T-helper 17 cell (primary cell): ENCODE data around the gene GSTA1. TPM values are rescaled to one million over a fixed set of nuclear protein-coding genes. Genes with fewer than 3 reads are reported as not detected.
"Not testable (repeated sequence)": the region's sequence is repeated elsewhere in the genome, so short reads cannot be mapped to it uniquely, and the experiment has no call there.

Source experiments
- ATAC-seq: fragments of 150-1000 bp; cut with Tn5 transposase; 2 replicates; pipeline ENCODE4 v1.10.0; 2021; ENCODE audit warnings: mild to moderate bottlenecking, moderate library complexity
- DNase-seq, 3 donors: peaks; one replicate each; pipeline versions ENCODE4 v3.0.0 to v3.0.0-alpha.2; 2020 to 2021
- H3K9me3 ChIP-seq: one replicate; pipeline ENCODE4 v1.7.0; 2013; ENCODE audit warnings: low read length, mild to moderate bottlenecking; ENCODE audit not compliant: control insufficient read depth, poor library complexity, severe bottlenecking
- H3K27ac Mint-ChIP-seq: one replicate; pipeline ENCODE4 v1.8.0; 2022; ENCODE audit warnings: mild to moderate bottlenecking, moderate library complexity, mixed read lengths
- H3K27me3 Mint-ChIP-seq: one replicate; pipeline ENCODE4 v1.8.0; 2022; ENCODE audit warnings: mixed read lengths
- H3K36me3 Mint-ChIP-seq: one replicate; pipeline ENCODE4 v1.8.0; 2022; ENCODE audit warnings: low read depth, mixed read lengths
- H3K4me1 Mint-ChIP-seq: one replicate; pipeline ENCODE4 v1.8.0; 2022; ENCODE audit warnings: mild to moderate bottlenecking, mixed read lengths
- H3K4me3 Mint-ChIP-seq: one replicate; pipeline ENCODE4 v1.8.0; 2022; ENCODE audit warnings: mild to moderate bottlenecking, moderate library complexity, mixed read lengths
- total RNA-seq, 4 donors: library from RNA in 2 of 4; stranded (reverse) in 2 of 4; gene quantifications; one replicate each; pipeline ENCODE4 v1.2.3 and lab custom pipeline; 2022 to 2026

GSTA1 gene
- total RNA-seq, 2 donors from 2014 or later = 0.63 TPM; not detected in 1

DNA sequence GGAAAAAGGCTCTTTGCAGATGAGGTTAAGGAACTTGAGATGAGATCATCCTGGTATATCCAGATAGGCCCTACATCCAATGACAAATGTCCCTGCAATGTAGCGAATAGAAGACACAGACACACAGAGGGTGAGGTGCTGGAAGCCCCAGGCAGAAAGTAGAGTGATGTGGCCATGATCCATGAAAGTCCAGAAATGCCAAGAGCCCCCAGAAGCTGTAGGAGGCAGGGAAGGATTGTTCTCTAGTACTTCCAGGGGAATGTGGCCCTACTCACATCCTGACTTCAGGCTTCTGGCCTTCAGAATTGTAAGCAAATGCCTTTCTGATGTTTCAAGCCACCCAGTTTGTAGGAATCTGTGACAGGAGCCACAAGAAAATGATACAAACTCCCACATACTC, 14.0 kb downstream of the GSTA1 start:
- H3K27ac Mint-ChIP-seq, H3K4me1 Mint-ChIP-seq, DNase-seq, ATAC-seq, H3K36me3 Mint-ChIP-seq, H3K9me3 ChIP-seq, H3K4me3 Mint-ChIP-seq: not testable (repeated sequence)
- peaks cover 34% of the 10 kb centered on the region for H3K27me3 Mint-ChIP-seq

DNA sequence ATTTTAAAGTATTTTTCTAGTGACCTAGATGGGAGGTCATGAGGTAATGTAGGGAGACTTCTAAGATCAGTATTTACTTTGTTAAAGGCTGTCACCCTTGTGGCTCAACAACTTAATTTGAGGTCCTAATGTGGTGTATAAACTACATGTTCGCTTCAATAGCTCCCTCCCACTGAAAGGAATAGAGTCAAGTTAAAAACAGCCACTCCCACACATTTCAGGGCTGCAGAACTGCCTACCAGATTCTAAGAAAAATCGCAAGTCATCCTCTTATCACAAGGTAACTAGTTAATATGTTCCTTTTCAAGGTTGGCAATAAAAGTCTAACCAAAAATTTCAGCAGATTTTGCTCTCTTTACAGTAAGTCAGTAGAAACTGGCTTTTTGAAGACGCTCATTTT, 15.1 kb downstream of the GSTA1 start:
- peaks cover 38% of the 10 kb centered on the region for H3K27me3 Mint-ChIP-seq
- ATAC-seq (no peak), DNase-seq (no peak)
- H3K4me1 Mint-ChIP-seq = no peaks in the 10 kb centered on the region
- H3K9me3 ChIP-seq = no peaks in the 10 kb centered on the region
- H3K4me3 Mint-ChIP-seq = no peak overlapping the region
- H3K36me3 Mint-ChIP-seq = no peaks in the 10 kb centered on the region
- no peak overlapping the region for H3K27ac Mint-ChIP-seq

- H3K9me3 ChIP-seq = no peaks in the 10 kb centered on the region
- Mint-ChIP-seq H3K4me3 (no peak overlapping the region), H3K36me3 (no peaks in the 10 kb centered on the region), H3K4me1 (no peaks in the 10 kb centered on the region), H3K27ac (no peak overlapping the region), H3K27me3 (peaks cover 38% of the 10 kb centered on the region)
- ATAC-seq = no peak
- no peak for DNase-seq
Measured at GRCh38 chr6:52787917-52788316, 15.7 kb downstream of the GSTA1 start.

- DNase-seq (no peak), ATAC-seq (no peak)
- no peak overlapping the region for H3K4me3 Mint-ChIP-seq
- peaks cover 39% of the 10 kb centered on the region for H3K27me3 Mint-ChIP-seq
- H3K27ac Mint-ChIP-seq = no peak overlapping the region
- no peaks in the 10 kb centered on the region for H3K4me1 Mint-ChIP-seq
- no peaks in the 10 kb centered on the region for H3K36me3 Mint-ChIP-seq
- H3K9me3 ChIP-seq = no peaks in the 10 kb centered on the region
Measured at GRCh38 chr6:52786249-52786956, 17.2 kb downstream of the GSTA1 start.

GRCh38 chr6:52782696-52783274, 20.8 kb downstream of the GSTA1 start:
- H3K36me3 Mint-ChIP-seq, H3K27ac Mint-ChIP-seq, ATAC-seq, H3K4me1 Mint-ChIP-seq, H3K4me3 Mint-ChIP-seq, DNase-seq, H3K9me3 ChIP-seq: not testable (repeated sequence)
- H3K27me3 Mint-ChIP-seq = peaks cover 49% of the 10 kb centered on the region

- not testable (repeated sequence) for H3K9me3 ChIP-seq, ATAC-seq, H3K4me3 Mint-ChIP-seq, H3K36me3 Mint-ChIP-seq, H3K4me1 Mint-ChIP-seq, DNase-seq, H3K27ac Mint-ChIP-seq
- peaks cover 52% of the 10 kb centered on the region for H3K27me3 Mint-ChIP-seq
Measured at GRCh38 chr6:52782209-52782608, 21.4 kb downstream of the GSTA1 start.

DNA sequence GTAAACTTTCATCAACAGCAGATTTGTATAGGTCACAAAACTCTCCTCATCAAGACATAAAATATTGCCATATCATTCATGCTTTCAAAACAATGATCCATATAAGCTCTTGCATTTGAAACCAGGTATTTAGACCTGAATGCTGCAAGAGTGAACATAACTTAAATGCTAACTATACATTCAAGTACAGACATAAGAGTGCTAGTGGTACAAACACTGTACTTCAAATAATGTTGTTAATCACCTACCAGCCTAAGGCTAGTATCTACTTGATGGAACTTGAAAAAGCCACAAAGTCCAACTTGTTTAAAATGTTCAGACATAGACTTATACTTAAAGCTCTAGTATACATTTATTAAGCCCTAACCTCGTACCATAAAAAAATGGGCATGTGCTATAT, 24.4 kb downstream of the GSTA1 start:
- H3K9me3 ChIP-seq = no peaks in the 10 kb centered on the region
- H3K27ac Mint-ChIP-seq = no peak overlapping the region
- DNase-seq = no peak
- ATAC-seq = no peak
- peaks cover 50% of the 10 kb centered on the region for H3K27me3 Mint-ChIP-seq
- H3K4me1 Mint-ChIP-seq = no peaks in the 10 kb centered on the region
- no peak overlapping the region for H3K4me3 Mint-ChIP-seq
- no peaks in the 10 kb centered on the region for H3K36me3 Mint-ChIP-seq

GRCh38 chr6:52776711-52777351, 26.8 kb downstream of the GSTA1 start:
- ATAC-seq, H3K4me3 Mint-ChIP-seq, H3K4me1 Mint-ChIP-seq, H3K9me3 ChIP-seq, H3K36me3 Mint-ChIP-seq, H3K27ac Mint-ChIP-seq, DNase-seq: not testable (repeated sequence)
- H3K27me3 Mint-ChIP-seq = peaks cover 51% of the 10 kb centered on the region

- H3K4me3 Mint-ChIP-seq, ATAC-seq, H3K9me3 ChIP-seq, H3K36me3 Mint-ChIP-seq, DNase-seq, H3K27ac Mint-ChIP-seq, H3K4me1 Mint-ChIP-seq, H3K27me3 Mint-ChIP-seq: not testable (repeated sequence)
Measured at GRCh38 chr6:52769399-52769798, 34.2 kb downstream of the GSTA1 start.

DNA sequence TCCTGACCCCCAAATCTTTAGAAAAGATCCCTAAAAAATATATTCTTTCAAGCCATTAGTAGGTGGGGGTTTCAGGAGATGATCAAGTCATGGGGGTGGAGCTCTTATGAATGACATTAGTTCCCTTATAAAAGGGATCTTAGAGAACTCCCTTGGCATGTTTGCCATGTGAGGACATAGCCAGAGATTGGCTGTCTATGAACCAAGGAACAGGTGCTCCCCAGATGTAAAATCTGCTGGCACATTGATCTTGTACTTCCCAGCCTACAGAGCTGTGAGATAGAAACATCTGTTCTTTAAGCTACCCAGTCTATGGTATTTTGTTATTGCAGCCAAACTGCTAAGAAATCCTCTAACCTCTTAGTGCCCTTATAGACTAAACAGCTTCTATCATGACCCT, 36.0 kb downstream of the GSTA1 start:
- not testable (repeated sequence) for H3K4me1 Mint-ChIP-seq, H3K9me3 ChIP-seq, H3K36me3 Mint-ChIP-seq, H3K4me3 Mint-ChIP-seq, H3K27ac Mint-ChIP-seq, ATAC-seq, DNase-seq
- H3K27me3 Mint-ChIP-seq = peaks cover 11% of the 10 kb centered on the region

DNA sequence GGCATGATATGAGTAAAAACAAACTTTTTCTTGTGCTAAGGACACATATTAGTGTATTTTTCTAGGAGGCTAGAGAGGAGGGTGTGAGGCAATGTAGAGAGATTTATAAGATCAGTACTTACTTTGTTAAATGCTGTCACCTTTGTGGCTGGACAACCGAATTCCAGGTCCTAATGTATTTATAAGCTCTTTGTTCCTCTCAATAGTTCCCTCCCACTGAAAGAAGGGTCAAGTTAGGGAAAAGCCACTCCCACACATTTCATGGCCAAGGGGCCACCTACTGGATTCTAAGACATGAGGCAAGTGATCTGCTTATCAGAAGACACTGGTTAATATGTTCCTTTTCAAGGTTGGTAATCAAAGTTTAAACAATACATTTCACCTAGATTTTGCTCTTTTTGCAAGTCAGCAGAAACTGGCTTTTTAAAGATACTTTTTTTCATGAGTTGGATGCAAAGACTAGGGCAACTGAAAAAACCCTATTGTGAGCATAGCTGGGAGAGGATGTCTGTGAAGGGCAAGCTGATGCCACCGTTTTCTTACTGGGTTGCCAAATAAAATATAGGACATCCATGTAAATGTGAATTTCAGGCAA, 40.2 kb downstream of the GSTA1 start, which contains the start of gene GSTA2:
Gene GSTA2 (minus strand): TSS at position 154 of the 595 bp plus-strand sequence. CDS start 5,528 bp downstream, outside the sequence.
- H3K27ac Mint-ChIP-seq = not testable (repeated sequence)

DNA sequence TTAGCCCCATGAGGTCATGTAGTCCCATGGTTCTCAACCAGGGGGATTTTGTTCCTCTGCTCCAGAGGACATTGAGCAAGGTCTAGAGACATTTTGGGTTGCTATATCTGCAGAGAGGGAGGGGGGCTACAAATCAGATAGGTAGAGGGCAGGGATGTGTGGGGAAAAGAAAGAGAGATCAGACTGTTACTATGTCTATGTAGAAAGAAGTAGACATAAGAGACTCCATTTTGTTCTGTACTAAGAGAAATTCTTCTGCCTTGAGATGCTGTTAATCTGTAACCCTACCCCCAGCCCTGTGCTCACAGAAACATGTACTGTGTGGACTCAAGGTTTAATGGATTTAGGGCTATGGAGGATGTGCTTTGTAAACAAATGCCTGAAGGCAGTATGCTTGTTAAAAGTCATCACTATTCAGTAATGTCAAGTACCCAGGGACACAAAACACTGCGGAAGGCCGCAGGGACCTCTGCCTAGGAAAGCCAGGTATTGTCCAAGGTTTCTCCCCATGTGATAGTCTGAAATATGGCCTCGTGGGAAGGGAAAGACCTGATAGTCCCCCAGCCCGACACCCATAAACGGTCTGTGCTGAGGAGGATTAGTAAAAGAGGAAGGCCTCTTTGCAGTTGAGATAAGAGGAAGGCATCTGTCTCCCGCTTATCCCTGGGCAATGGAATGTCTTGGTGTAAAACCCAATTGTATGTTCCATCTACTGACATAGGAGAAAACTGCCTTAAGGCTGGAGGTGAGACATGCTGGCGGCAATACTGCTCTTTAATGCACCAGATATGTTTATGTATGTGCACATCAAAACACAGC, 41.7 kb downstream of the GSTA1 start:
- H3K36me3 Mint-ChIP-seq, DNase-seq, H3K9me3 ChIP-seq, ATAC-seq, H3K27ac Mint-ChIP-seq, H3K4me1 Mint-ChIP-seq, H3K4me3 Mint-ChIP-seq: not testable (repeated sequence)
- H3K27me3 Mint-ChIP-seq = peaks cover 43% of the 10 kb centered on the region

More for the DNA sequence above, 40.2 kb downstream of the GSTA1 start, which contains the start of gene GSTA2:
- not testable (repeated sequence) for DNase-seq, H3K4me3 Mint-ChIP-seq, H3K36me3 Mint-ChIP-seq, H3K9me3 ChIP-seq, ATAC-seq, H3K4me1 Mint-ChIP-seq
- peaks cover 37% of the 10 kb centered on the region for H3K27me3 Mint-ChIP-seq
